ENCODE data around the gene TST. TPM values are rescaled to one million over a fixed set of nuclear protein-coding genes. Genes with fewer than 3 reads are reported as not detected.

The TST gene
- total and polyA plus RNA-seq, 9 of the 15 experiments (the other 6 are each of a cell fraction or from before 2014, with no cell fraction given), result 1.4 to 26.9 (median 12.4) TPM

DNA sequence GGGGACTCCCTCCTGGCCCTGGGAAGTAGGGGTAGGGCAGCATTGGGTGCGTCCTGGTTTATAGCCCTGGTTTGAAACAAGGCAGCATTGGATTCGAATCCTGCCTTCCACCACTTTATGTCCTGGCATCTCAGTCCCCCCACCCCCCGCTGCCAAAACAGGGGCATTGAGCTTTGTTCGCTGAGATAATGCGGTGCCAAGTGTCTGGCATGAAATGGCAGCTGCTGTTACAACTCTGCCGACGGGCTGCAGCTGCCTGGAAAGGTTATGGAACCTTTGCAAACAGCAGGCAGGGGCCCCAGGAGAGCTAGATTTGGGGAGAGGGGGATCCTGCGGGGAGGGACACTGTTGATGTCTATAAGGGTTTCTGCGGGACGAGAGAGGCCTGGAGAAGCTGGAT lies 1.9 kb downstream of the TST start:
- WGBS (ENCODE audit: insufficient coverage, low coverage, missing lambda C conversion rate), result 74% methylated on average over 9 of the region's 10 CpGs
- Histone ChIP-seq H3K9ac (ENCODE audit: insufficient read depth in 1 of 2, low read depth in 2 of 2, low read length in 2 of 2) (peak overlapping the region in 1 of 2 experiments; percentile 40; a peak in 1 of 4 replicates), H4K20me1 (replicated peaks; ENCODE audit: control insufficient read depth, insufficient read depth, low read length) (peaks cover 6% of the 10 kb centered on the region), H3K9me1 (ENCODE audit: control insufficient read depth, insufficient read depth, low read length) (peaks cover 2% of the 10 kb centered on the region), H3K9me3 (replicated peaks; ENCODE audit: control insufficient read depth, insufficient read depth, low read depth, low read length) (no peaks in the 10 kb centered on the region), H3K27ac (ENCODE audit: extremely low read depth, low read depth, low read length) (peak overlapping the region; percentile 31; the same call in 2 of the 3 replicates), H3K27me3 (ENCODE audit: control insufficient read depth in 2 of 2, insufficient read depth in 2 of 2, low read length in 2 of 2) (no peaks in the 10 kb centered on the region), H3K79me2 (ENCODE audit: control insufficient read depth, insufficient read depth, low read length) (peaks cover 47% of the 10 kb centered on the region), H3K4me2 (ENCODE audit: insufficient read depth, low read length) (0 out of 2 replicates have a peak overlapping the region, but pooled peaks have one; percentile 25), H2AFZ (ENCODE audit: low read depth, low read length) (no peak overlapping the region), H3K4me1 (replicated peaks in 1 of 2; ENCODE audit: control insufficient read depth in 2 of 2, insufficient read depth in 2 of 2, low read length in 2 of 2) (peaks cover 29 to 47% of the 10 kb centered on the region in 2 experiments; a peak in 4 of 5 replicates), H3K36me3 (ENCODE audit: control insufficient read depth, insufficient read depth, low read length) (peaks cover 24% of the 10 kb centered on the region; the same call in 2 of the 3 replicates), H3K4me3 (no peak overlapping the region)
- DNase-seq (ENCODE audit: extremely low read depth in 1 of 4, low spot score in 3 of 4), result no peak
- no TSS peak for BruUV-seq (replicated peaks)
- ChIA-PET CTCF (ENCODE audit: low intra/inter-chr PET ratio) (no interaction called here), POLR2A (interaction anchor here (0.6 to 1.1 kb wide), 2 partner anchors 15 to 242 kb away, joined by 3 to 4 read pairs; no protein-coding TSS in a partner anchor)
- TF ChIP-seq STAT5B (CRISPR knock-in tag; IDR thresholded peaks at IDR 0.05) (no peak), ZNF316 (IDR thresholded peaks at IDR 0.05) (no peak), RAD21 (CRISPR knock-in tag; conservative IDR thresholded peaks at IDR 0.05 in 1 of 2, IDR thresholded peaks at IDR 0.05 in 1 of 2) (no peak), MYNN (IDR thresholded peaks at IDR 0.05) (no peak), MYNN (CRISPR knock-in tag; IDR thresholded peaks at IDR 0.05) (no peak), SMAD4 (CRISPR knock-in tag; conservative IDR thresholded peaks at IDR 0.05) (no peak), L3MBTL2 (IDR thresholded peaks at IDR 0.05) (no peak), SMAD3 (CRISPR knock-in tag; conservative IDR thresholded peaks at IDR 0.05) (no peak), TRIM28 (IDR thresholded peaks at IDR 0.05) (no peak), CHD1 (IDR thresholded peaks at IDR 0.05; ENCODE audit: low read length) (no peak), ZNF830 (CRISPR knock-in tag; IDR thresholded peaks at IDR 0.05) (no peak), KLF13 (tag; IDR thresholded peaks at IDR 0.05; ENCODE audit: borderline replicate concordance, low read depth) (no peak), GATA2 (CRISPR knock-in tag; IDR thresholded peaks at IDR 0.05) (no peak), CBX5 (IDR thresholded peaks at IDR 0.05; ENCODE audit: borderline replicate concordance, low read depth) (no peak), ELF1 (tag; IDR thresholded peaks at IDR 0.05) (no peak), GMEB1 (CRISPR knock-in tag; IDR thresholded peaks at IDR 0.05) (no peak), TOE1 (IDR thresholded peaks at IDR 0.05; ENCODE audit: borderline replicate concordance) (no peak), TOE1 (CRISPR knock-in tag; IDR thresholded peaks at IDR 0.05; ENCODE audit: borderline replicate concordance, low read depth) (no peak), GATAD2A (IDR thresholded peaks at IDR 0.05) (no peak), FIP1L1 (IDR thresholded peaks at IDR 0.05; ENCODE audit: low read depth, low read length, poor library complexity, severe bottlenecking) (no peak)
- FAIRE-seq, result no peak
- in situ Hi-C loops (cut with MboI) (no loop called here), intact Hi-C loops (cut with micrococcal nuclease) (no loop called here)
- ATAC-seq, result no peak

Data from K562 (cell line).